OCI-LY1 (cell line): Measurements from ENCODE around the gene ERRFI1.

Experiments used
- H2AFZ ChIP-seq: fragments of 200-600 bp; sonication (generic), shearing (Covaris generic); 2 replicates; pipeline ENCODE4 v1.6.0; 2014; ENCODE audit warnings: antibody characterized with exemption, mild to moderate bottlenecking, low read length
- H3F3A ChIP-seq: fragments of 200-600 bp; sonication (generic), shearing (Covaris generic); 2 replicates; pipeline ENCODE4 v1.6.0; 2014; ENCODE audit warnings: mild to moderate bottlenecking, antibody characterized with exemption, low read length, moderate library complexity; ENCODE audit not compliant: insufficient read depth
- H3K27ac ChIP-seq: fragments of 200-600 bp; sonication (generic); 2 replicates; pipeline ENCODE4 v1.5.1; 2014; ENCODE audit warnings: low read length, mixed run types, mild to moderate bottlenecking, low read depth; ENCODE audit not compliant: poor library complexity, severe bottlenecking
- H3K27me3 ChIP-seq: fragments of 200-600 bp; sonication (generic); 2 replicates; pipeline ENCODE4 v1.6.0; 2014; ENCODE audit warnings: antibody characterized with exemption, mild to moderate bottlenecking, low read length, moderate library complexity; ENCODE audit not compliant: insufficient read depth
- H3K36me3 ChIP-seq: fragments of 200-600 bp; sonication (generic); 2 replicates; pipeline ENCODE4 v1.6.1; 2014; ENCODE audit warnings: mild to moderate bottlenecking, antibody characterized with exemption, low read length, moderate library complexity, mixed read lengths; ENCODE audit not compliant: insufficient read depth
- H3K4me1 ChIP-seq: fragments of 200-600 bp; sonication (generic); 2 replicates; pipeline ENCODE4 v1.5.1; 2014; ENCODE audit warnings: mild to moderate bottlenecking, low read length, moderate library complexity; ENCODE audit not compliant: insufficient read depth, severe bottlenecking
- H3K4me2 ChIP-seq: fragments of 200-600 bp; sonication (generic), shearing (Covaris generic); 2 replicates; pipeline ENCODE4 v1.6.1; 2014; ENCODE audit warnings: low read length
- H3K4me3 ChIP-seq: fragments of 200-600 bp; sonication (generic); 2 replicates; pipeline ENCODE4 v1.5.1; 2014; ENCODE audit warnings: low read length, low read depth, mild to moderate bottlenecking, mixed read lengths; ENCODE audit not compliant: poor library complexity, severe bottlenecking
- H3K79me2 ChIP-seq: fragments of 200-600 bp; shearing (Covaris generic); 2 replicates; pipeline ENCODE4 v1.6.1; 2016; ENCODE audit warnings: mixed run types, low read length, mixed read lengths; ENCODE audit not compliant: insufficient read depth
- H3K9ac ChIP-seq: fragments of 200-600 bp; sonication (generic), shearing (Covaris generic); 2 replicates; pipeline ENCODE4 v1.6.1; 2014; ENCODE audit warnings: mild to moderate bottlenecking, low read length, mixed read lengths
- H3K9me2 ChIP-seq: fragments of 200-600 bp; sonication (generic), shearing (Covaris generic); 2 replicates; pipeline ENCODE4 v1.6.1; 2014; ENCODE audit warnings: low read depth, mild to moderate bottlenecking, low read length, mixed read lengths
- H3K9me3 ChIP-seq: fragments of 200-600 bp; shearing (Covaris generic); 2 replicates; pipeline ENCODE4 v1.6.1; 2014; ENCODE audit warnings: low read length, mixed read lengths
- H4K20me1 ChIP-seq: fragments of 200-600 bp; sonication (generic), shearing (Covaris generic); 2 replicates; pipeline ENCODE4 v1.6.0; 2016; ENCODE audit warnings: mild to moderate bottlenecking, low read length; ENCODE audit not compliant: insufficient read depth
- CTCF ChIP-seq: fragments of 200-600 bp; sonication (generic), shearing (Covaris generic); IDR thresholded peaks from 2 replicates; pipeline ENCODE4 v1.5.1; 2017; ENCODE audit warnings: mild to moderate bottlenecking, antibody characterized with exemption, low read length, moderate library complexity, mixed read lengths
- EZH2 ChIP-seq: fragments of 200-600 bp; sonication (generic), shearing (Covaris generic); IDR thresholded peaks from 2 replicates; pipeline ENCODE4 v1.8.0; 2017; ENCODE audit warnings: borderline replicate concordance, mixed run types, mild to moderate bottlenecking, antibody characterized with exemption, low read length, moderate library complexity, mixed read lengths

Gene ERRFI1

GRCh38 chr1:8047686-8048445 is 21.8 kb upstream of the ERRFI1 start:
- Histone ChIP-seq H3K4me3 (no peak overlapping the region), H3K4me2 (no peak overlapping the region), H3K27ac (no peak overlapping the region)

GRCh38 chr1:8047112-8047511 is 21.0 kb upstream of the ERRFI1 start:
- H3K4me3 ChIP-seq: no peak overlapping the region
- no peak overlapping the region for H3K27ac ChIP-seq
- TF ChIP-seq CTCF (no peak), EZH2 (no peak)
- H3F3A ChIP-seq: no peaks in the 10 kb centered on the region
- no peak overlapping the region for H2AFZ ChIP-seq
- H3K27me3 ChIP-seq: no peaks in the 10 kb centered on the region
- no peak overlapping the region for H3K4me2 ChIP-seq
- H3K79me2 ChIP-seq: no peaks in the 10 kb centered on the region
- H3K36me3 ChIP-seq: no peaks in the 10 kb centered on the region
- H4K20me1 ChIP-seq: no peaks in the 10 kb centered on the region
- no peaks in the 10 kb centered on the region for H3K9me2 ChIP-seq
- no peaks in the 10 kb centered on the region for H3K4me1 ChIP-seq
- no peaks in the 10 kb centered on the region for H3K9me3 ChIP-seq
- H3K9ac ChIP-seq: no peak overlapping the region

More at GRCh38 chr1:8047686-8048445, 21.8 kb upstream of the ERRFI1 start:
- no peak for TF ChIP-seq CTCF
- no peak for TF ChIP-seq EZH2
- no peak overlapping the region for H2AFZ ChIP-seq
- H3K9ac ChIP-seq: no peak overlapping the region
- H3K9me3 ChIP-seq: no peaks in the 10 kb centered on the region
- H3K79me2 ChIP-seq: no peaks in the 10 kb centered on the region
- no peaks in the 10 kb centered on the region for H3K9me2 ChIP-seq
- no peaks in the 10 kb centered on the region for H4K20me1 ChIP-seq
- no peaks in the 10 kb centered on the region for H3K36me3 ChIP-seq
- H3K4me1 ChIP-seq: no peaks in the 10 kb centered on the region
- no peaks in the 10 kb centered on the region for H3F3A ChIP-seq
- no peaks in the 10 kb centered on the region for H3K27me3 ChIP-seq

GRCh38 chr1:8046391-8046790 is 20.3 kb upstream of the ERRFI1 start:
- Histone ChIP-seq H3F3A (no peaks in the 10 kb centered on the region), H3K36me3 (no peaks in the 10 kb centered on the region), H4K20me1 (no peaks in the 10 kb centered on the region), H3K9ac (no peak overlapping the region), H3K4me3 (no peak overlapping the region), H3K4me1 (no peaks in the 10 kb centered on the region), H3K9me2 (no peaks in the 10 kb centered on the region), H3K27me3 (no peaks in the 10 kb centered on the region), H2AFZ (no peak overlapping the region), H3K9me3 (no peaks in the 10 kb centered on the region), H3K4me2 (no peak overlapping the region), H3K27ac (no peak overlapping the region), H3K79me2 (no peaks in the 10 kb centered on the region)
- TF ChIP-seq EZH2: no peak

- Histone ChIP-seq H3F3A (no peaks in the 10 kb centered on the region), H4K20me1 (no peaks in the 10 kb centered on the region), H2AFZ (no peak overlapping the region), H3K9me2 (no peaks in the 10 kb centered on the region), H3K4me1 (no peaks in the 10 kb centered on the region), H3K27me3 (no peaks in the 10 kb centered on the region), H3K27ac (no peak overlapping the region), H3K36me3 (no peaks in the 10 kb centered on the region), H3K9ac (no peak overlapping the region), H3K9me3 (no peaks in the 10 kb centered on the region), H3K4me3 (no peak overlapping the region), H3K79me2 (no peaks in the 10 kb centered on the region), H3K4me2 (no peak overlapping the region)
- TF ChIP-seq CTCF (no peak), EZH2 (no peak)
Measured at GRCh38 chr1:8043621-8044020, 17.5 kb upstream of the ERRFI1 start.
